Smooth muscle cell of bladder (primary cell): ENCODE results near the gene PCDHGA12. TPM values are rescaled to one million over a fixed set of nuclear protein-coding genes. Genes with fewer than 3 reads are reported as not detected.

Experiments
- total RNA-seq: library from RNA; depleted of rRNA; stranded (reverse); fragments of >200 nt; gene quantifications from 2 replicates; pipeline ENCODE4 v1.2.3, GENCODE V29; 2014

The PCDHGA12 gene
- total RNA-seq, result 9.1 and 11.7 TPM in 2 replicates

GRCh38 chr5:141430332-141431113, at the start of gene PCDHGA12:
Gene PCDHGA12 (plus strand): TSS chr5:141430507. CDS start chr5:141430760, 253 bp downstream.

GRCh38 chr5:141382469-141383294, 47.6 kb upstream of the PCDHGA12 start, which contains the start of gene PCDHGA7:
Gene PCDHGA7 (plus strand): TSS chr5:141382742. CDS start chr5:141382900, 158 bp downstream.

GRCh38 chr5:141387557-141388311, 42.6 kb upstream of the PCDHGA12 start, which contains the start of gene PCDHGB4:
Gene PCDHGB4 (plus strand): TSS chr5:141387698. CDS start chr5:141387885, 187 bp downstream.

GRCh38 chr5:141392429-141393198, 37.7 kb upstream of the PCDHGA12 start, which contains the start of gene PCDHGA8:
Gene PCDHGA8 (plus strand): TSS chr5:141392633. CDS start chr5:141392814, 181 bp downstream.

GRCh38 chr5:141397756-141398551, 32.4 kb upstream of the PCDHGA12 start, which contains the start of gene PCDHGB5:
Gene PCDHGB5 (plus strand): TSS chr5:141397947. CDS start chr5:141398128, 181 bp downstream.

GRCh38 chr5:141402553-141403243, 27.6 kb upstream of the PCDHGA12 start, which contains the start of gene PCDHGA9:
Gene PCDHGA9 (plus strand): TSS chr5:141402778. CDS start chr5:141402953, 175 bp downstream.

GRCh38 chr5:141407790-141408505, 22.4 kb upstream of the PCDHGA12 start, which contains the start of gene PCDHGB6:
Gene PCDHGB6 (plus strand): TSS chr5:141408021. CDS start chr5:141408203, 182 bp downstream.

GRCh38 chr5:141412854-141413539, 17.3 kb upstream of the PCDHGA12 start, which contains the start of gene PCDHGA10:
Gene PCDHGA10 (plus strand): TSS chr5:141412987. CDS start chr5:141413176, 189 bp downstream.

GRCh38 chr5:141417494-141418172, 12.7 kb upstream of the PCDHGA12 start, which contains the start of gene PCDHGB7:
Gene PCDHGB7 (plus strand): TSS chr5:141417677. CDS start chr5:141417860, 183 bp downstream.

GRCh38 chr5:141420855-141421488, 9.3 kb upstream of the PCDHGA12 start, which contains the start of gene PCDHGA11:
Gene PCDHGA11 (plus strand): TSS chr5:141421051. CDS start chr5:141421228, 177 bp downstream.

GRCh38 chr5:141475625-141476131, 45.4 kb downstream of the PCDHGA12 start, which contains the start of gene PCDHGC3:
Gene PCDHGC3 (plus strand): TSS chr5:141475966. CDS start chr5:141476117, 151 bp downstream.

Other genes starting within 250 kb of the PCDHGA12 start
- gene PCDHB16, start 248.1 kb upstream of the PCDHGA12 start, total RNA-seq, result 0.18 and 0.85 TPM in 2 replicates
- 0.09 and 0.14 TPM in 2 replicates for gene PCDHB9, start 243.3 kb upstream of the PCDHGA12 start, total RNA-seq
- 0.28 and 0.71 TPM in 2 replicates for gene PCDHB10, start 238.2 kb upstream of the PCDHGA12 start, total RNA-seq
- 0.18 and 0.28 TPM in 2 replicates for gene PCDHB11, start 230.9 kb upstream of the PCDHGA12 start, total RNA-seq
- 0.09 and 0.43 TPM in 2 replicates for gene PCDHB12, start 221.8 kb upstream of the PCDHGA12 start, total RNA-seq
- 0.28 TPM in 2 replicates for gene PCDHB13, start 216.6 kb upstream of the PCDHGA12 start, total RNA-seq
- gene PCDHB14, start 207.2 kb upstream of the PCDHGA12 start, total RNA-seq, result 0.46 and 0.85 TPM in 2 replicates
- 0.46 and 0.71 TPM in 2 replicates for gene PCDHB15, start 185.1 kb upstream of the PCDHGA12 start, total RNA-seq
- gene SLC25A2, start 126.5 kb upstream of the PCDHGA12 start, total RNA-seq, result 0.14 and 0.18 TPM in 2 replicates
- 75.2 and 97.5 TPM in 2 replicates for gene TAF7, start 109.7 kb upstream of the PCDHGA12 start, total RNA-seq
- 1.1 TPM in 2 replicates for gene PCDHGA1, start 100.0 kb upstream of the PCDHGA12 start, total RNA-seq
- gene PCDHGA2, start 91.7 kb upstream of the PCDHGA12 start, total RNA-seq, result 2.7 and 2.8 TPM in 2 replicates
- 0.85 and 1.4 TPM in 2 replicates for gene PCDHGA3, start 86.7 kb upstream of the PCDHGA12 start, total RNA-seq
- gene PCDHGB1, start 80.4 kb upstream of the PCDHGA12 start, total RNA-seq, result 2.3 and 3.3 TPM in 2 replicates
- 3.3 and 4.5 TPM in 2 replicates for gene PCDHGA4, start 75.5 kb upstream of the PCDHGA12 start, total RNA-seq
- gene PCDHGB2, start 70.5 kb upstream of the PCDHGA12 start, total RNA-seq, result 2.4 and 2.7 TPM in 2 replicates
- gene PCDHGA5, start 66.3 kb upstream of the PCDHGA12 start, total RNA-seq, result 1.3 TPM in 2 replicates
- 5.3 and 5.4 TPM in 2 replicates for gene PCDHGB3, start 60.3 kb upstream of the PCDHGA12 start, total RNA-seq
- 3.0 and 3.2 TPM in 2 replicates for gene PCDHGA6, start 56.6 kb upstream of the PCDHGA12 start, total RNA-seq
- 4.1 and 4.6 TPM in 2 replicates for gene PCDHGA7, start 47.8 kb upstream of the PCDHGA12 start, total RNA-seq
- 26.9 and 27.5 TPM in 2 replicates for gene PCDHGB4, start 42.8 kb upstream of the PCDHGA12 start, total RNA-seq
- gene PCDHGA8, start 37.9 kb upstream of the PCDHGA12 start, total RNA-seq, result 3.0 and 3.3 TPM in 2 replicates
- 15.9 and 19.9 TPM in 2 replicates for gene PCDHGB5, start 32.6 kb upstream of the PCDHGA12 start, total RNA-seq
- 2.7 and 3.1 TPM in 2 replicates for gene PCDHGA9, start 27.7 kb upstream of the PCDHGA12 start, total RNA-seq
- 2.7 and 3.1 TPM in 2 replicates for gene PCDHGB6, start 22.5 kb upstream of the PCDHGA12 start, total RNA-seq
- gene PCDHGA10, start 17.5 kb upstream of the PCDHGA12 start, total RNA-seq, result 4.3 and 5.4 TPM in 2 replicates
- 6.3 and 6.9 TPM in 2 replicates for gene PCDHGB7, start 12.8 kb upstream of the PCDHGA12 start, total RNA-seq
- 6.4 and 8.5 TPM in 2 replicates for gene PCDHGA11, start 9.5 kb upstream of the PCDHGA12 start, total RNA-seq
- gene PCDHGC3, start 45.5 kb downstream of the PCDHGA12 start, total RNA-seq, result 38.1 and 41.7 TPM in 2 replicates
- gene PCDHGC4, start 54.5 kb downstream of the PCDHGA12 start, total RNA-seq, result 1.7 TPM in 2 replicates
- 1.3 and 2.6 TPM in 2 replicates for gene PCDHGC5, start 58.6 kb downstream of the PCDHGA12 start, total RNA-seq
- 9.2 TPM in 2 replicates for gene DIAPH1, start 188.5 kb downstream of the PCDHGA12 start, total RNA-seq
- 62.6 and 62.7 TPM in 2 replicates for gene HDAC3, start 206.3 kb downstream of the PCDHGA12 start, total RNA-seq
- 2.1 and 2.8 TPM in 2 replicates for gene RELL2, start 206.5 kb downstream of the PCDHGA12 start, total RNA-seq
- 15.4 and 19.0 TPM in 2 replicates for gene FCHSD1, start 220.9 kb downstream of the PCDHGA12 start, total RNA-seq